IMR-90 (cell line): ENCODE results near the gene NDRG2. TPM values are rescaled to one million over a fixed set of nuclear protein-coding genes. Genes with fewer than 3 reads are reported as not detected.

Source experiments
- ATAC-seq: fragments of 200-7000 bp; cut with Tn5 transposase; 2 replicates; pipeline ENCODE4 v1.9.1; 2020; ENCODE audit warnings: low read depth, mild to moderate bottlenecking, moderate library complexity
- BruUV-seq: library from RNA; stranded (reverse); fragments of 400-500 nt; replicated peaks from 2 replicates; lab custom pipeline; 2021; lab: Mats Ljungman, UMichigan
- CTCF ChIA-PET: fragments of 300-600 bp; formaldehyde crosslinking; extraction: SDS; loops from one replicate; lab custom pipeline; 2021; ENCODE audit warnings: antibody characterized with exemption; lab: Yijun Ruan, JAX
- POLR2A ChIA-PET: fragments of 300-600 bp; sonication (Branson Sonifier 250); formaldehyde crosslinking; loops from one replicate; lab custom pipeline; 2022; ENCODE audit warnings: antibody characterized with exemption; ENCODE audit not compliant: unreplicated experiment; lab: Charles Lee
- DNase-seq: peaks from one replicate; pipeline ENCODE4 v3.0.0; 2013
- H2AFZ ChIP-seq: replicated peaks from 2 replicates; pipeline ENCODE3; 2013; ENCODE audit warnings: low read length, mild to moderate bottlenecking; ENCODE audit not compliant: poor library complexity
- H2AK5ac ChIP-seq: 2 replicates; pipeline ENCODE4 v1.6.1; 2013; ENCODE audit warnings: low read depth, low read length, inconsistent platforms
- H2AK9ac ChIP-seq: replicated peaks from 2 replicates; pipeline ENCODE3; 2013; ENCODE audit warnings: mild to moderate bottlenecking, low read depth, low read length, moderate library complexity; ENCODE audit not compliant: poor library complexity
- H2BK120ac ChIP-seq: 2 replicates; pipeline ENCODE4 v1.6.1; 2013; ENCODE audit warnings: low read depth, low read length, inconsistent platforms
- H2BK15ac ChIP-seq: 3 replicates; pipeline ENCODE4 v1.6.1; 2013; ENCODE audit warnings: low read depth, low read length, inconsistent platforms
- H2BK20ac ChIP-seq: 2 replicates; pipeline ENCODE4 v1.6.1; 2013; ENCODE audit warnings: low read depth, mild to moderate bottlenecking, inconsistent platforms, low read length, moderate library complexity
- H2BK5ac ChIP-seq: 2 replicates; pipeline ENCODE4 v1.6.1; 2013; ENCODE audit warnings: mild to moderate bottlenecking, low read depth, low read length, inconsistent platforms; ENCODE audit not compliant: poor library complexity, severe bottlenecking
- H3K14ac ChIP-seq: replicated peaks from 2 replicates; pipeline ENCODE4 v1.6.1; 2013; ENCODE audit warnings: low read depth, low read length, inconsistent platforms
- H3K18ac ChIP-seq: 2 replicates; pipeline ENCODE4 v1.6.1; 2013; ENCODE audit warnings: low read depth, low read length, control low read depth
- H3K23ac ChIP-seq: 2 replicates; pipeline ENCODE4 v1.6.1; 2013; ENCODE audit warnings: low read depth, low read length, inconsistent platforms
- H3K27ac ChIP-seq: 2 replicates; pipeline ENCODE4 v1.5.1; 2013; ENCODE audit warnings: mild to moderate bottlenecking, control low read depth, low read length; ENCODE audit not compliant: insufficient read depth
- H3K27me3 ChIP-seq: 2 replicates; pipeline ENCODE4 v1.6.1; 2013; ENCODE audit warnings: low read length; ENCODE audit not compliant: control insufficient read depth, insufficient read depth
- H3K36me3 ChIP-seq: 2 replicates; pipeline ENCODE4 v1.6.1; 2013; ENCODE audit warnings: low read length, mixed read lengths; ENCODE audit not compliant: control insufficient read depth, insufficient read depth
- H3K4ac ChIP-seq: 2 replicates; pipeline ENCODE4 v1.6.1; 2013; ENCODE audit warnings: low read depth, low read length, inconsistent platforms
- H3K4me1 ChIP-seq: 2 replicates; pipeline ENCODE4 v1.6.1; 2013; ENCODE audit warnings: low read length, mixed read lengths; ENCODE audit not compliant: control insufficient read depth, insufficient read depth
- H3K4me2 ChIP-seq: 2 replicates; pipeline ENCODE4 v1.6.1; 2013; ENCODE audit warnings: low read depth, mild to moderate bottlenecking, control low read depth, low read length, moderate library complexity
- H3K4me3 ChIP-seq: 2 replicates; pipeline ENCODE4 v1.5.1; 2013; ENCODE audit warnings: low read depth, mild to moderate bottlenecking, control low read depth, low read length, moderate library complexity; ENCODE audit not compliant: insufficient read depth
- H3K56ac ChIP-seq: 2 replicates; pipeline ENCODE4 v1.6.1; 2013; ENCODE audit warnings: low read length, inconsistent platforms; ENCODE audit not compliant: insufficient read depth; ENCODE audit errors: extremely low read depth
- H3K79me1 ChIP-seq, 2 experiments: 2 replicates each; pipeline ENCODE4 v1.6.1; 2013; ENCODE audit warnings: low read length in 2 of 2, inconsistent platforms in 1 of 2, low read depth in 1 of 2
- H3K9ac ChIP-seq: 2 replicates; pipeline ENCODE4 v1.6.1; 2013; ENCODE audit warnings: low read depth, low read length, control low read depth
- H3K9me1 ChIP-seq: 2 replicates; pipeline ENCODE4 v1.6.1; 2013; ENCODE audit warnings: low read length, inconsistent platforms; ENCODE audit not compliant: insufficient read depth
- H3K9me3 ChIP-seq: 2 replicates; pipeline ENCODE4 v1.6.1; 2013; ENCODE audit warnings: low read length; ENCODE audit not compliant: control insufficient read depth, insufficient read depth
- H4K20me1 ChIP-seq: 2 replicates; pipeline ENCODE4 v1.6.1; 2013; ENCODE audit warnings: low read length, inconsistent platforms; ENCODE audit not compliant: insufficient read depth
- H4K5ac ChIP-seq: 2 replicates; pipeline ENCODE4 v1.6.1; 2013; ENCODE audit warnings: mild to moderate bottlenecking, low read depth, low read length, control low read depth
- H4K8ac ChIP-seq, 2 experiments: 2 replicates each; pipeline ENCODE4 v1.6.1; 2013; ENCODE audit warnings: low read depth in 2 of 2, low read length in 2 of 2, control low read depth in 1 of 2, inconsistent platforms in 1 of 2
- H4K91ac ChIP-seq: 2 replicates; pipeline ENCODE4 v1.6.1; 2013; ENCODE audit warnings: low read depth, low read length, inconsistent platforms; ENCODE audit not compliant: insufficient read depth
- BHLHE40 ChIP-seq: fragments of 150-350 bp; IDR thresholded peaks from 2 replicates; pipeline ENCODE4 v1.6.1; 2016; ENCODE audit warnings: mild to moderate bottlenecking, low read depth, low read length
- CEBPB ChIP-seq: IDR thresholded peaks from 2 replicates; pipeline ENCODE4 v1.6.1; 2012; ENCODE audit warnings: low read depth, low read length, improper control_type of control experiment
- CHD1 ChIP-seq: IDR thresholded peaks from 2 replicates; pipeline ENCODE4 v1.6.1; 2012; ENCODE audit warnings: low read depth, low read length, improper control_type of control experiment
- ELK1 ChIP-seq: fragments of 150-350 bp; IDR thresholded peaks from 2 replicates; pipeline ENCODE4 v1.6.1; 2016; ENCODE audit warnings: low read depth, mild to moderate bottlenecking, low read length, moderate library complexity, borderline replicate concordance
- FOS ChIP-seq: fragments of 150-350 bp; IDR thresholded peaks from 2 replicates; pipeline ENCODE4 v1.6.1; 2016; ENCODE audit warnings: low read depth, low read length
- MAZ ChIP-seq: IDR thresholded peaks from 2 replicates; pipeline ENCODE4 v1.6.1; 2012; ENCODE audit warnings: low read depth, mild to moderate bottlenecking, low read length, improper control_type of control experiment, moderate library complexity, borderline replicate concordance
- MXI1 ChIP-seq: IDR thresholded peaks from 2 replicates; pipeline ENCODE4 v1.6.1; 2012; ENCODE audit warnings: low read depth, mild to moderate bottlenecking, low read length, moderate library complexity, borderline replicate concordance
- NFE2L2 ChIP-seq: fragments of 150-350 bp; IDR thresholded peaks from 2 replicates; pipeline ENCODE4 v1.6.1; 2016; ENCODE audit warnings: low read depth, mild to moderate bottlenecking, low read length
- POLR2A ChIP-seq: IDR thresholded peaks from 2 replicates; pipeline ENCODE4 v1.6.1; 2012; ENCODE audit warnings: mild to moderate bottlenecking, low read depth, low read length
- RAD21 ChIP-seq: IDR thresholded peaks from 2 replicates; pipeline ENCODE4 v1.6.1; 2012; ENCODE audit warnings: low read length, improper control_type of control experiment
- RCOR1 ChIP-seq: IDR thresholded peaks from 2 replicates; pipeline ENCODE4 v1.6.1; 2012; ENCODE audit warnings: mild to moderate bottlenecking, low read length, improper control_type of control experiment; ENCODE audit not compliant: insufficient replicate concordance
- RFX5 ChIP-seq: IDR thresholded peaks from 2 replicates; pipeline ENCODE4 v1.8.0; 2012; ENCODE audit warnings: low read depth, mild to moderate bottlenecking, low read length, moderate library complexity
- SMC3 ChIP-seq: fragments of 150-350 bp; IDR thresholded peaks from 2 replicates; pipeline ENCODE4 v1.6.1; 2016; ENCODE audit warnings: low read depth, mild to moderate bottlenecking, antibody characterized with exemption, low read length, moderate library complexity
- WGBS, 2 experiments: methylation state at CpG; one replicate each; pipeline versions ENCODE4 v1.1.5 to v1.1.7; 2013; ENCODE audit warnings: missing lambda C conversion rate in 2 of 2; ENCODE audit not compliant: insufficient read length in 1 of 2; ENCODE audit errors: extremely low coverage in 2 of 2; 5-methylcytosine and 5-hydroxymethylcytosine counted together
- dilution Hi-C: fragments of 300-500 bp; cut with HindIII; formaldehyde crosslinking; loops from one replicate; pipeline ENCODE4 v1.14.3; 2018; ENCODE audit warnings: low sequenced_read_pairs; ENCODE audit not compliant: unreplicated experiment
- in situ Hi-C: fragments of 300-500 bp; cut with MboI; formaldehyde crosslinking; loops from 3 replicates; pipeline ENCODE4 v1.14.3; 2019; ENCODE audit warnings: low sequenced_read_pairs, inconsistent platforms, mixed read lengths
- intact Hi-C: fragments of 100-400 bp; cut with micrococcal nuclease; formaldehyde crosslinking; loops from 2 replicates; pipeline ENCODE4 v1.10.0; 2022
- polyA plus RNA-seq, 3 experiments: library from polyadenylated mRNA; depleted of rRNA; stranded (reverse); fragments of >200 nt; gene quantifications; 2 replicates each; pipeline ENCODE4 v1.2.3, GENCODE V29; 2012; ENCODE audit warnings: low replicate concordance in 1 of 3
- total RNA-seq: library from RNA; depleted of rRNA; stranded (reverse); fragments of >200 nt; gene quantifications from 2 replicates; pipeline ENCODE4 v1.2.3, GENCODE V29; 2012
- TF ChIP-seq, protein P1 (sequence below): fragments of 150-350 bp; IDR thresholded peaks from 2 replicates; pipeline ENCODE4 v1.6.1; 2017; ENCODE audit warnings: mild to moderate bottlenecking, antibody characterized with exemption, low read length, low read depth

The NDRG2 gene
- total and polyA plus RNA-seq, 2 of the 4 experiments (the other 2 are of a cell fraction) = 0.36 to 1.5 TPM

DNA sequence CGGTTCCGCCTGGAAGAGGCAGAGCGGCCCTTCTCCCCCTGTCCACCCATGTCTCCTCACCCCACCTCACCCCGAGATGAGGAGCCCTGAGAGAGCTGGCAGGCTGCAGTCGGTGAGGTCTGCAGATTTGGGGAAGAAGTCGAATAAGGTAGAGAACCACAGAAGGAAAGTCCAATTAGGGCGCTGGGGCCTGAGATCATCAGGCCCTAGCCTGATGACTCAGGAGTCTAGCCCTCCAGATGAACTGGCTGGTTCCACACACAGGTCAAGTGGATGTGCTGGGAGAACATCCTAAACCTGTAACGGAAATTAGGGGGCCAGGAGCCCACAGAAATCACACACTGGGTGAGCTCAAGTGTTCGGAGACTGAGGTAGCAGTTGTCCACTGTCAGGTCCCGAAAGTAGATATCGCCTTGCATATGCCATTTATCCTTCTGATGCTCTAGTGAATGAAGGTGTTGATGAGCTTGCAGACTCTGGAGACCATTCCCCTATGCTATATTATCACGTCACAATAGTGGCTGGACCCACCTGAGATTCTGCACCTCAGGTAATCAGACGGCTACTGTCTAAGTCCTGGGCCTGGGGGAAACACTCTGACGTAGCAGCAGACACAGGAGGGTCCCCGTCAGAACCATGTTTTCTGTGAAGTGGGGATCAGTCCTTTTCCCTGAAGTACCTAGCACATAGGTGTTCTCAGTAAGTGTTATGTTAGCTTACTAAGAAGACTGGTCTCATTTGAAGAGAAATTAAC, 36.0 kb downstream of the NDRG2 start:
- Histone ChIP-seq H4K5ac (peak overlapping the region; percentile 99), H3K4me2 (peak overlapping the region; percentile 85), H2AK9ac (peak overlapping the region; percentile 93), H3K18ac (peak overlapping the region; percentile 85), H3K27ac (peak overlapping the region; percentile 74), H3K36me3 (peaks cover 9% of the 10 kb centered on the region), H2AFZ (peak overlapping the region; percentile 75), H3K27me3 (no peaks in the 10 kb centered on the region), H4K20me1 (no peaks in the 10 kb centered on the region), H4K8ac (peak overlapping the region; percentile 94 to 95), H2BK15ac (peak overlapping the region; percentile 86), H3K14ac (peak overlapping the region; percentile 95), H3K4ac (peak overlapping the region; percentile 98), H3K4me1 (peaks cover 8% of the 10 kb centered on the region), H2AK5ac (peak overlapping the region; percentile 86), H2BK5ac (peak overlapping the region; percentile 92), H3K23ac (peak overlapping the region; percentile 82), H2BK120ac (peak overlapping the region; percentile 91), H3K9me3 (no peaks in the 10 kb centered on the region), H2BK20ac (peak overlapping the region; percentile 91), H3K4me3 (peak overlapping the region; percentile 10; the same call in 1 of the 2 replicates), H3K9me1 (peaks cover 16% of the 10 kb centered on the region), H3K56ac (peak overlapping the region; percentile 84), H3K9ac (peak overlapping the region; percentile 68), H3K79me1 (peaks cover 6 to 28% of the 10 kb centered on the region in 2 experiments), H4K91ac (peak overlapping the region; percentile 97)
- CTCF ChIA-PET = interaction anchor here (1.8 kb wide), 1 partner anchor 18 kb away, joined by 7 read pairs; no protein-coding TSS in a partner anchor
- ATAC-seq = no peak
- dilution Hi-C loops (no loop called here), intact Hi-C loops (no loop called here), in situ Hi-C loops (loop anchor here (25.0 kb wide), 1 partner anchor 652 kb away; the partner anchor contains the start of genes CCNB1IP1 and PARP2)
- no peak for DNase-seq
- no CpG with 5 or more reads among the region's 15 CpGs for WGBS, 2 experiments
- BruUV-seq = no TSS peak
- POLR2A ChIA-PET = interaction anchor here (0.6 kb wide), 1 partner anchor 260 kb away, joined by 3 read pairs; no protein-coding TSS in a partner anchor
- TF ChIP-seq POLR2A = no peak
- TF ChIP-seq RAD21 = no peak
- TF ChIP-seq FOS = no peak
- TF ChIP-seq NFE2L2 = no peak
- TF ChIP-seq RFX5 = no peak
- TF ChIP-seq MXI1 = no peak
- no peak for TF ChIP-seq BHLHE40
- no peak for TF ChIP-seq RCOR1
- TF ChIP-seq, protein P1, sequence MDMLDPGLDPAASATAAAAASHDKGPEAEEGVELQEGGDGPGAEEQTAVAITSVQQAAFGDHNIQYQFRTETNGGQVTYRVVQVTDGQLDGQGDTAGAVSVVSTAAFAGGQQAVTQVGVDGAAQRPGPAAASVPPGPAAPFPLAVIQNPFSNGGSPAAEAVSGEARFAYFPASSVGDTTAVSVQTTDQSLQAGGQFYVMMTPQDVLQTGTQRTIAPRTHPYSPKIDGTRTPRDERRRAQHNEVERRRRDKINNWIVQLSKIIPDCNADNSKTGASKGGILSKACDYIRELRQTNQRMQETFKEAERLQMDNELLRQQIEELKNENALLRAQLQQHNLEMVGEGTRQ = no peak
- no peak for TF ChIP-seq MAZ
- no peak for TF ChIP-seq SMC3
- TF ChIP-seq CHD1 = no peak
- no peak for TF ChIP-seq CEBPB
- TF ChIP-seq ELK1 = no peak
